Hepatocyte (in vitro differentiated cells): ENCODE data around the gene TNFAIP2. TPM values are rescaled to one million over a fixed set of nuclear protein-coding genes. Genes with fewer than 3 reads are reported as not detected.

Source experiments
- DNase-seq: peaks from one replicate; pipeline ENCODE4 v3.0.0-alpha.2; 2016; ENCODE audit warnings: low spot score
- H2AFZ ChIP-seq: fragments of 200-600 bp; sonication (generic); 2 replicates; pipeline ENCODE4 v1.6.0; 2016; ENCODE audit warnings: antibody characterized with exemption, mild to moderate bottlenecking
- H3K27ac ChIP-seq: fragments of 200-600 bp; sonication (generic); 2 replicates; pipeline ENCODE4 v1.5.1; 2016; ENCODE audit warnings: mild to moderate bottlenecking
- H3K27me3 ChIP-seq: fragments of 200-600 bp; sonication (generic); 2 replicates; pipeline ENCODE4 v1.6.1; 2016
- H3K36me3 ChIP-seq: fragments of 200-600 bp; sonication (generic); replicated peaks from 2 replicates; pipeline ENCODE4 v1.5.1; 2016; ENCODE audit warnings: low read depth; ENCODE audit not compliant: insufficient read depth
- H3K4me1 ChIP-seq: fragments of 200-600 bp; sonication (generic); 2 replicates; pipeline ENCODE4 v1.5.1; 2016; ENCODE audit warnings: mild to moderate bottlenecking, moderate library complexity; ENCODE audit not compliant: insufficient read depth
- H3K4me2 ChIP-seq: fragments of 200-600 bp; sonication (generic); 2 replicates; pipeline ENCODE4 v1.6.0; 2016
- H3K4me3 ChIP-seq: fragments of 200-600 bp; sonication (generic); 2 replicates; pipeline ENCODE4 v1.5.1; 2016; ENCODE audit warnings: mild to moderate bottlenecking
- H3K79me2 ChIP-seq: fragments of 200-600 bp; sonication (generic); 2 replicates; pipeline ENCODE4 v1.6.0; 2017; ENCODE audit warnings: mild to moderate bottlenecking
- H3K9me2 ChIP-seq: fragments of 200-600 bp; sonication (generic); replicated peaks from 2 replicates; pipeline ENCODE4 v1.6.0; 2017; ENCODE audit warnings: mild to moderate bottlenecking; ENCODE audit not compliant: insufficient read depth
- H3K9me3 ChIP-seq: fragments of 200-600 bp; sonication (generic); 2 replicates; pipeline ENCODE4 v1.5.1; 2016; ENCODE audit warnings: low read depth, mild to moderate bottlenecking
- H4K20me1 ChIP-seq: fragments of 200-600 bp; sonication (generic); 2 replicates; pipeline ENCODE4 v1.6.0; 2016; ENCODE audit warnings: mild to moderate bottlenecking; ENCODE audit not compliant: insufficient read depth, poor library complexity, severe bottlenecking
- CTCF ChIP-seq: fragments of 200-600 bp; sonication (generic); IDR thresholded peaks from 2 replicates; pipeline ENCODE4 v1.5.1; 2016; ENCODE audit warnings: antibody characterized with exemption, mild to moderate bottlenecking; ENCODE audit not compliant: poor library complexity
- EZH2 ChIP-seq: fragments of 200-600 bp; sonication (generic); IDR thresholded peaks from 2 replicates; pipeline ENCODE4 v1.6.1; 2016; ENCODE audit warnings: antibody characterized with exemption, mild to moderate bottlenecking, borderline replicate concordance
- EZH2phosphoT487 ChIP-seq: fragments of 200-600 bp; sonication (generic); IDR thresholded peaks from one replicate; pipeline ENCODE4 v1.6.1; 2018; ENCODE audit warnings: antibody characterized with exemption, mild to moderate bottlenecking, low read depth, moderate library complexity; ENCODE audit not compliant: unreplicated experiment, severe bottlenecking
- WGBS: methylation state at CpG from one replicate; pipeline ENCODE4 v1.1.6; 2016; ENCODE audit warnings: low lambda C conversion rate; ENCODE audit errors: missing lambda C conversion rate; 5-methylcytosine and 5-hydroxymethylcytosine counted together
- polyA plus RNA-seq: library from polyadenylated mRNA; unstranded; fragments of >200 nt; fragmentation: Nextera tagmentation; extraction: Ambion mirVana; gene quantifications from 2 replicates; pipeline ENCODE4 v1.2.1, GENCODE V29; 2016
- total RNA-seq: library from RNA; depleted of rRNA; stranded (reverse); fragments of >200 nt; gene quantifications from 2 replicates; pipeline ENCODE4 v1.2.3, GENCODE V29; 2014

TNFAIP2 gene
- total and polyA plus RNA-seq, 2 experiments from 2014 or later: 14.2 to 16.0 TPM

- Histone ChIP-seq H3K27me3 (no peaks in the 10 kb centered on the region), H2AFZ (no peak overlapping the region)
Observed at GRCh38 chr14:103184046-103184445, 60.8 kb downstream of the TNFAIP2 start.

GRCh38 chr14:103185051-103186029 is 62.1 kb downstream of the TNFAIP2 start:
- peaks cover 22% of the 10 kb centered on the region for H3K4me1 ChIP-seq
- H2AFZ ChIP-seq: no peak overlapping the region
- peak; percentile 66 for DNase-seq
- no peak overlapping the region for H3K4me2 ChIP-seq
- H3K27ac ChIP-seq: peak overlapping the region; percentile 88
- WGBS: 65% methylated on average over 13 of the region's 13 CpGs
- no peaks in the 10 kb centered on the region for H3K9me3 ChIP-seq
- H3K9me2 ChIP-seq: no peaks in the 10 kb centered on the region
- no peaks in the 10 kb centered on the region for H4K20me1 ChIP-seq
- H3K27me3 ChIP-seq: no peaks in the 10 kb centered on the region
- H3K36me3 ChIP-seq: no peaks in the 10 kb centered on the region
- no peak for TF ChIP-seq EZH2
- peak; percentile 70 for TF ChIP-seq CTCF
- H3K4me3 ChIP-seq: no peak overlapping the region
- H3K79me2 ChIP-seq: no peaks in the 10 kb centered on the region

More at GRCh38 chr14:103184046-103184445, 60.8 kb downstream of the TNFAIP2 start:
- Histone ChIP-seq H3K9me3 (no peaks in the 10 kb centered on the region), H4K20me1 (no peaks in the 10 kb centered on the region), H3K4me3 (no peak overlapping the region), H3K27ac (no peak overlapping the region), H3K4me1 (peaks cover 22% of the 10 kb centered on the region), H3K36me3 (no peaks in the 10 kb centered on the region), H3K9me2 (no peaks in the 10 kb centered on the region), H3K79me2 (no peaks in the 10 kb centered on the region), H3K4me2 (no peak overlapping the region)
- TF ChIP-seq EZH2: no peak
- no peak for TF ChIP-seq EZH2phosphoT487
- TF ChIP-seq CTCF: no peak
- DNase-seq: no peak
- 94% methylated on average over 12 of the region's 12 CpGs for WGBS

- H3K4me1 ChIP-seq: peaks cover 22% of the 10 kb centered on the region
- H2AFZ ChIP-seq: peak overlapping the region; percentile 33
- 67% methylated on average over 9 of the region's 9 CpGs for WGBS
- TF ChIP-seq CTCF: no peak
- no peak for TF ChIP-seq EZH2
- DNase-seq: no peak
- peak overlapping the region; percentile 62 for H3K4me2 ChIP-seq
- H3K9me2 ChIP-seq: no peaks in the 10 kb centered on the region
- H3K9me3 ChIP-seq: no peaks in the 10 kb centered on the region
- no peaks in the 10 kb centered on the region for H3K36me3 ChIP-seq
- H3K4me3 ChIP-seq: no peak overlapping the region
- H4K20me1 ChIP-seq: no peaks in the 10 kb centered on the region
- H3K27ac ChIP-seq: peak overlapping the region; percentile 88
- no peaks in the 10 kb centered on the region for H3K27me3 ChIP-seq
- H3K79me2 ChIP-seq: no peaks in the 10 kb centered on the region
Observed at GRCh38 chr14:103186241-103186822, 63.1 kb downstream of the TNFAIP2 start.

Other genes starting within 250 kb of the TNFAIP2 start
- 157 and 169 TPM in 2 replicates for gene AMN, start 200.8 kb upstream of the TNFAIP2 start, total RNA-seq
- 217 and 247 TPM in 2 replicates for gene AMN, start 200.8 kb upstream of the TNFAIP2 start, polyA plus RNA-seq
- gene CDC42BPB, start 65.9 kb upstream of the TNFAIP2 start, total RNA-seq: 41.7 and 60.6 TPM in 2 replicates
- 9.4 and 10.2 TPM in 2 replicates for gene CDC42BPB, start 65.9 kb upstream of the TNFAIP2 start, polyA plus RNA-seq
- gene LBHD2, start 39.3 kb upstream of the TNFAIP2 start, total RNA-seq: not detected in 2 replicates
- 0.21 TPM in 1 of 2 replicates, not detected in the other for gene LBHD2, start 39.3 kb upstream of the TNFAIP2 start, polyA plus RNA-seq
- 12.4 and 35.3 TPM in 2 replicates for gene EXOC3L4, start 28.7 kb upstream of the TNFAIP2 start, total RNA-seq
- 31.0 and 40.3 TPM in 2 replicates for gene EXOC3L4, start 28.7 kb upstream of the TNFAIP2 start, polyA plus RNA-seq
- 151 and 161 TPM in 2 replicates for gene EIF5, start 210.8 kb downstream of the TNFAIP2 start, total RNA-seq
- 331 and 355 TPM in 2 replicates for gene EIF5, start 210.8 kb downstream of the TNFAIP2 start, polyA plus RNA-seq